OCI-LY3 (cell line): ENCODE measurements around the gene PDE7B.

Experiments
- H2AFZ ChIP-seq: fragments of 200-600, 300-600 bp; shearing (Covaris generic); 2 replicates; pipeline ENCODE4 v1.6.0; 2014; ENCODE audit warnings: antibody characterized with exemption, low read depth, low read length
- H3K27ac ChIP-seq: fragments of 200-600, 300-600 bp; sonication (generic); 2 replicates; pipeline ENCODE4 v1.5.1; 2014; ENCODE audit warnings: mild to moderate bottlenecking, low read length, moderate library complexity, mixed read lengths
- H3K27me3 ChIP-seq: fragments of 200-600, 300-600 bp; sonication (generic); 2 replicates; pipeline ENCODE4 v1.6.1; 2014; ENCODE audit warnings: low read depth, low read length, mixed read lengths
- H3K36me3 ChIP-seq: fragments of 200-600, 300-600 bp; sonication (generic); replicated peaks from 2 replicates; pipeline ENCODE3; 2014; ENCODE audit warnings: low read depth, low read length, mixed read lengths
- H3K4me1 ChIP-seq: fragments of 300-600, 200-600 bp; sonication (generic); 2 replicates; pipeline ENCODE4 v1.6.1; 2014; ENCODE audit warnings: low read length, mixed read lengths
- H3K4me2 ChIP-seq: fragments of 200-600, 300-600 bp; sonication (generic); 2 replicates; pipeline ENCODE4 v1.6.1; 2014; ENCODE audit warnings: low read length, mixed read lengths
- H3K4me3 ChIP-seq: fragments of 300-600, 200-600 bp; sonication (generic); 2 replicates; pipeline ENCODE4 v1.5.1; 2014; ENCODE audit warnings: antibody characterized with exemption, mild to moderate bottlenecking, low read length, moderate library complexity
- H3K79me2 ChIP-seq: fragments of 300-600, 200-600 bp; shearing (Covaris generic); 2 replicates; pipeline ENCODE4 v1.6.1; 2014; ENCODE audit warnings: mild to moderate bottlenecking, low read length, mixed read lengths
- H3K9ac ChIP-seq: fragments of 300-600, 200-600 bp; shearing (Covaris generic); 2 replicates; pipeline ENCODE4 v1.6.0; 2014; ENCODE audit warnings: mild to moderate bottlenecking, low read length, moderate library complexity
- H3K9me3 ChIP-seq: fragments of 200-600, 300-600 bp; shearing (Covaris generic); 2 replicates; pipeline ENCODE4 v1.6.1; 2014; ENCODE audit warnings: low read length, mixed read lengths; ENCODE audit not compliant: insufficient read depth
- H4K20me1 ChIP-seq: fragments of 200-600, 300-600 bp; sonication (generic); 2 replicates; pipeline ENCODE4 v1.6.1; 2016; ENCODE audit warnings: low read length, mixed read lengths; ENCODE audit not compliant: insufficient read depth
- CTCF ChIP-seq: fragments of 200-600, 300-600 bp; sonication (generic); IDR thresholded peaks from 2 replicates; pipeline ENCODE4 v1.5.1; 2014; ENCODE audit warnings: antibody characterized with exemption, low read length, low read depth
- EZH2phosphoT487 ChIP-seq: fragments of 200-600 bp; shearing (Covaris generic); IDR thresholded peaks from 2 replicates; pipeline ENCODE4 v1.6.1; 2018; ENCODE audit warnings: antibody characterized with exemption, mixed run types, low read depth

The PDE7B gene

DNA sequence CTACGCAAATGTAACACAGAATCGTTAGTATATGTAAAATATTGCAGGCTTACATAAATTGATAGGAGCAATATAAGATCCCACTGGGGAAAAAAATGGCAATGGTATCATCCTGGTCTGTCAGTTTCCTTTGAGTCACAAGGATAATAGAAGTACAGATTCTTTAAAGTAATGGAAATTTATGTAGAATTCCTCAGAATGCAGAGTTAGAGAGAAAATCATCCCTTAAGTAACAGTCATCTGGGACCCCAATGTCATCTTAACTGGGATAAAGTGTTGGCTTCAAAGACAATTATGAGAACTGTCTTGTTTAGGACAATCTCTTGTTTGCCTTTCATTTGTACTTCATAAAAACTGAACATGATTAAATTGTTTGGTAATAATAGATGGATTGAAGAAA is 34.5 kb upstream of the PDE7B start:
- Histone ChIP-seq H3K36me3 (no peaks in the 10 kb centered on the region), H3K27me3 (no peaks in the 10 kb centered on the region), H3K4me1 (peaks cover 6% of the 10 kb centered on the region; the same call in 1 of the 2 replicates), H2AFZ (no peak overlapping the region), H3K9me3 (no peaks in the 10 kb centered on the region), H3K4me3 (no peak overlapping the region), H3K79me2 (no peaks in the 10 kb centered on the region), H4K20me1 (no peaks in the 10 kb centered on the region), H3K4me2 (no peak overlapping the region), H3K27ac (no peak overlapping the region), H3K9ac (no peak overlapping the region)
- no peak for TF ChIP-seq CTCF
- no peak for TF ChIP-seq EZH2phosphoT487

DNA sequence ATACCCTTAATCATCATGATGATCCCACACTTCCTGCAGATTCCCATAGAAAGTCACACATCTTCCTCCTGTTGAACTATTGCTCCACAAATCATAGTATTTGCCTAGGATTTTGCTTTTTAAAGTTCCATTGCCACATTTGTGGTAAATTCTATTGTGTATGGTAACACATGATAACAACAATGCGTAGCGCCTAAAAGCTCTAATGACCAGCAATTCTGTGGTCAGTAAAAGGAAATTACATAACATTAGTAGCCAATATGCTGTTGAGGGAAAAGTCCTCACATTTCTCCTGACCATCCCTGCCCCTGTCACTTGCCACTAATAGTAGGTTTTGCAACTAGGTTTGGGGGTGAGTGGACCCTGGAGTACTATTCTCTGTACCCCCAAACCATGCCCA is 31.8 kb upstream of the PDE7B start:
- TF ChIP-seq CTCF (no peak), EZH2phosphoT487 (no peak)
- Histone ChIP-seq H3K27me3 (no peaks in the 10 kb centered on the region), H3K4me3 (no peak overlapping the region), H3K4me2 (no peak overlapping the region), H2AFZ (no peak overlapping the region), H3K9me3 (no peaks in the 10 kb centered on the region), H3K4me1 (peaks cover 6% of the 10 kb centered on the region; the same call in 1 of the 2 replicates), H4K20me1 (no peaks in the 10 kb centered on the region), H3K9ac (no peak overlapping the region), H3K36me3 (no peaks in the 10 kb centered on the region), H3K27ac (no peak overlapping the region), H3K79me2 (no peaks in the 10 kb centered on the region)

- Histone ChIP-seq H2AFZ (no peak overlapping the region), H4K20me1 (no peaks in the 10 kb centered on the region), H3K27me3 (no peaks in the 10 kb centered on the region), H3K4me1 (peaks cover 6% of the 10 kb centered on the region; the same call in 1 of the 2 replicates), H3K4me3 (no peak overlapping the region), H3K9me3 (no peaks in the 10 kb centered on the region), H3K36me3 (no peaks in the 10 kb centered on the region), H3K4me2 (no peak overlapping the region), H3K9ac (no peak overlapping the region), H3K79me2 (no peaks in the 10 kb centered on the region), H3K27ac (no peak overlapping the region)
- TF ChIP-seq CTCF (no peak), EZH2phosphoT487 (no peak)
These were observed 31.2 kb upstream of the PDE7B start for GRCh38 chr6:135820340-135820739.

DNA sequence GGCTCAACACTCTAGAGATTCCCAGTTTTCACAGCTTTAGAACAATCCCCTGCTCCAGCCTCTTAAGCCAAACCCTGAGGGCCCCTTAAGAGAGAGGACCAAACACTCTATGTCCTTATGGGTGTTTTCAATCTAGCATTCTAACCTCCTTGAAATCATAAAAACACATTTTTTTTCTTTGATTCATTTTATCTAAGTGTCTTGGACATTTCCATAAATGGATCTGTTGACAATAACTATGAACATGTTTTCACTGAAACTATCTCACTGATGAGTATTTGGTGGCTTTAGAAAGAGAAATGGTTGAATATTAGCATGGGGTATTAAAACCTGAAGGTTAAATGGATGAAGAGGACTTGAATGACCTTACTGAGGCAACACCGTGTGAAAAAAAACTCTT is 27.6 kb upstream of the PDE7B start:
- Histone ChIP-seq H3K4me2 (no peak overlapping the region), H3K4me3 (no peak overlapping the region), H2AFZ (no peak overlapping the region), H3K36me3 (no peaks in the 10 kb centered on the region), H3K27me3 (no peaks in the 10 kb centered on the region), H3K9ac (no peak overlapping the region), H3K79me2 (no peaks in the 10 kb centered on the region), H3K4me1 (peaks cover 4% of the 10 kb centered on the region; the same call in 1 of the 2 replicates), H4K20me1 (no peaks in the 10 kb centered on the region), H3K9me3 (no peaks in the 10 kb centered on the region), H3K27ac (no peak overlapping the region)
- TF ChIP-seq EZH2phosphoT487 (no peak), CTCF (no peak)
